ENCODE results near the gene SVEP1.

Gene SVEP1

DNA sequence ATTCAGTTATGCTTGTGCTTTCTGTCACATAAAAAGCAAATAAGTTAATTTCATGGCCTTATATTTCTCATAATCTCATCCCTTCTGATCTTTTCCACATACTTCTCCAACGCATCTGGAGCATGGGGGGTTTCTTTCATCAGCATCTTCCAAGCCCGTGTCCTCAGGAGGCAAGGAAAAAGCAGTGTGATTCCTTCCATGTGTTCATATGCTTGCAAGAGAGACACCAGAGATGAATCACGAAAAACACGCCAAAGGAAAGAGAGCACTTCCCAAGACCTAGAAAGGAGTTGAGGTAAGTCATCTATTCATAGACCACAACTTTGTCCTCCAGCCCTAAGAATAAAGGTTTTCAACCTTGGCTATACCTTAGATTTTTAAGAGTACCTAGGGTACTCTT, 26.0 kb upstream of the SVEP1 start:
- Histone ChIP-seq H3K9me3 (ENCODE audit: control insufficient read depth, low read length) (no peaks in the 10 kb centered on the region), H3K27me3 (replicated peaks; ENCODE audit: control insufficient read depth, insufficient read depth, low read length, poor library complexity, severe bottlenecking) (no peaks in the 10 kb centered on the region), H3K4me3 (ENCODE audit: insufficient read depth, low read depth, low read length, poor library complexity, severe bottlenecking) (no peak overlapping the region), H3K4me1 (ENCODE audit: control insufficient read depth, insufficient read depth, low read length, poor library complexity, severe bottlenecking) (no peaks in the 10 kb centered on the region), H3K27ac (ENCODE audit: insufficient read depth, low read length, poor library complexity, severe bottlenecking) (no peak overlapping the region), H3K36me3 (ENCODE audit: control insufficient read depth, insufficient read depth, low read length) (no peaks in the 10 kb centered on the region)
- no peak for DNase-seq

DNA sequence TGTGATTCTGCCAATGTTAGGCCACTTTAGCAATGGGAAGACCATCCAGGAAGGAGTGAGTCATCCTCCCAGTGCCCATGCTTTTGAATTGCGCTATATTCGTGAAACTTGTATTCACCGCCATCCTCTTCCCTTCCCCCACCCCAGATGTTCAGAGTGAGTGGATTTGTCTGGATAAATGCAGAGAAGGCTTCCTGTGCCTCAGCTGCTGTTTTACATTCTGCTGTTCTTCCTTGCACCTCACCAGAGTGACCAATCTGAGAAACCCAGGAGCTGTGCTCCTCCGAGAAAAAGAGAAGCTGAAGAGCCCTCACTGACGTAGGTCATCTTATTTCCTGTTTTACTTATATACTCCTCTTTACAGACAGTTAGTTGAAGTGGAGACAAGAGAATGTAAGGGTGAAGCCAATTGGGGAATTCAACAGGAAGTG, 24.6 kb upstream of the SVEP1 start:
- Histone ChIP-seq H3K27ac (ENCODE audit: insufficient read depth, low read length, poor library complexity, severe bottlenecking) (no peak overlapping the region), H3K36me3 (ENCODE audit: control insufficient read depth, insufficient read depth, low read length) (no peaks in the 10 kb centered on the region), H3K27me3 (replicated peaks; ENCODE audit: control insufficient read depth, insufficient read depth, low read length, poor library complexity, severe bottlenecking) (no peaks in the 10 kb centered on the region), H3K4me1 (ENCODE audit: control insufficient read depth, insufficient read depth, low read length, poor library complexity, severe bottlenecking) (no peaks in the 10 kb centered on the region), H3K9me3 (ENCODE audit: control insufficient read depth, low read length) (no peaks in the 10 kb centered on the region), H3K4me3 (ENCODE audit: insufficient read depth, low read depth, low read length, poor library complexity, severe bottlenecking) (no peak overlapping the region)
- no peak for DNase-seq

GRCh38 chr9:110602281-110602680, 22.7 kb upstream of the SVEP1 start:
- Histone ChIP-seq H3K36me3 (ENCODE audit: control insufficient read depth, insufficient read depth, low read length) (no peaks in the 10 kb centered on the region), H3K27me3 (replicated peaks; ENCODE audit: control insufficient read depth, insufficient read depth, low read length, poor library complexity, severe bottlenecking) (no peaks in the 10 kb centered on the region), H3K27ac (ENCODE audit: insufficient read depth, low read length, poor library complexity, severe bottlenecking) (no peak overlapping the region), H3K4me3 (ENCODE audit: insufficient read depth, low read depth, low read length, poor library complexity, severe bottlenecking) (no peak overlapping the region), H3K4me1 (ENCODE audit: control insufficient read depth, insufficient read depth, low read length, poor library complexity, severe bottlenecking) (no peaks in the 10 kb centered on the region), H3K9me3 (ENCODE audit: control insufficient read depth, low read length) (no peaks in the 10 kb centered on the region)
- DNase-seq = no peak

DNA sequence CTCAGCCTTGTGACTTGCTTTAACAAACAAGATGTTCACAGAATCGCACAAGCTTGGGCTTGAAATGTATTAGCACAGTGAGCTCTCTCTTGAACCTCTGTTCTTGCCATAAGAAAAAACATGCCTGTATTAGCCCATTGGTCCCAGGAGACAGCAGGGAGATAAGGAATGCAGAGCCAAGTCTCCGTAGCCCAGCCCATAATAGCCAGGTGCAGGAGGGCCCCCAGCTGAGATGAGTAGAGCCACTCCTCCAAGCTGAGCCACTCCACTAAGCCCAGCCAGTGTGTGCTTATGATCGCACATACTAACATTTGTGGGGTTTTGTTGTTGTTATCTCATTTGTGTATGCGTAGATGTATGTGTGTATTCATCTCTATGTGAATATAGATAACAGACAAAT, 21.6 kb upstream of the SVEP1 start:
- no peaks in the 10 kb centered on the region for H3K27me3 ChIP-seq (replicated peaks; ENCODE audit: control insufficient read depth, insufficient read depth, low read length, poor library complexity, severe bottlenecking)
- no peaks in the 10 kb centered on the region for H3K9me3 ChIP-seq (ENCODE audit: control insufficient read depth, low read length)
- DNase-seq = no peak
- no peaks in the 10 kb centered on the region for H3K4me1 ChIP-seq (ENCODE audit: control insufficient read depth, insufficient read depth, low read length, poor library complexity, severe bottlenecking)
- no peaks in the 10 kb centered on the region for H3K36me3 ChIP-seq (ENCODE audit: control insufficient read depth, insufficient read depth, low read length)
- H3K27ac ChIP-seq (ENCODE audit: insufficient read depth, low read length, poor library complexity, severe bottlenecking) = no peak overlapping the region
- H3K4me3 ChIP-seq (ENCODE audit: insufficient read depth, low read depth, low read length, poor library complexity, severe bottlenecking) = no peak overlapping the region

GRCh38 chr9:110599468-110599867, 19.9 kb upstream of the SVEP1 start:
- DNase-seq = no peak
- Histone ChIP-seq H3K9me3 (ENCODE audit: control insufficient read depth, low read length) (no peaks in the 10 kb centered on the region), H3K4me1 (ENCODE audit: control insufficient read depth, insufficient read depth, low read length, poor library complexity, severe bottlenecking) (no peaks in the 10 kb centered on the region), H3K27ac (ENCODE audit: insufficient read depth, low read length, poor library complexity, severe bottlenecking) (no peak overlapping the region), H3K27me3 (replicated peaks; ENCODE audit: control insufficient read depth, insufficient read depth, low read length, poor library complexity, severe bottlenecking) (no peaks in the 10 kb centered on the region), H3K4me3 (ENCODE audit: insufficient read depth, low read depth, low read length, poor library complexity, severe bottlenecking) (no peak overlapping the region), H3K36me3 (ENCODE audit: control insufficient read depth, insufficient read depth, low read length) (no peaks in the 10 kb centered on the region)

GRCh38 chr9:110592044-110592830, 12.7 kb upstream of the SVEP1 start:
- no peak overlapping the region for H3K27ac ChIP-seq (ENCODE audit: insufficient read depth, low read length, poor library complexity, severe bottlenecking)
- no peaks in the 10 kb centered on the region for H3K9me3 ChIP-seq (ENCODE audit: control insufficient read depth, low read length)
- no peaks in the 10 kb centered on the region for H3K36me3 ChIP-seq (ENCODE audit: control insufficient read depth, insufficient read depth, low read length)
- H3K27me3 ChIP-seq (replicated peaks; ENCODE audit: control insufficient read depth, insufficient read depth, low read length, poor library complexity, severe bottlenecking) = no peaks in the 10 kb centered on the region
- DNase-seq = no peak
- no peak overlapping the region for H3K4me3 ChIP-seq (ENCODE audit: insufficient read depth, low read depth, low read length, poor library complexity, severe bottlenecking)
- H3K4me1 ChIP-seq (ENCODE audit: control insufficient read depth, insufficient read depth, low read length, poor library complexity, severe bottlenecking) = no peaks in the 10 kb centered on the region

GRCh38 chr9:110591526-110591925, 12.0 kb upstream of the SVEP1 start:
- H3K27me3 ChIP-seq (replicated peaks; ENCODE audit: control insufficient read depth, insufficient read depth, low read length, poor library complexity, severe bottlenecking) = no peaks in the 10 kb centered on the region
- no peaks in the 10 kb centered on the region for H3K4me1 ChIP-seq (ENCODE audit: control insufficient read depth, insufficient read depth, low read length, poor library complexity, severe bottlenecking)
- no peak overlapping the region for H3K4me3 ChIP-seq (ENCODE audit: insufficient read depth, low read depth, low read length, poor library complexity, severe bottlenecking)
- no peak overlapping the region for H3K27ac ChIP-seq (ENCODE audit: insufficient read depth, low read length, poor library complexity, severe bottlenecking)
- no peaks in the 10 kb centered on the region for H3K9me3 ChIP-seq (ENCODE audit: control insufficient read depth, low read length)
- no peaks in the 10 kb centered on the region for H3K36me3 ChIP-seq (ENCODE audit: control insufficient read depth, insufficient read depth, low read length)
- no peak for DNase-seq

- DNase-seq = no peak
- H3K27ac ChIP-seq (ENCODE audit: insufficient read depth, low read length, poor library complexity, severe bottlenecking) = no peak overlapping the region
- H3K36me3 ChIP-seq (ENCODE audit: control insufficient read depth, insufficient read depth, low read length) = no peaks in the 10 kb centered on the region
- no peaks in the 10 kb centered on the region for H3K9me3 ChIP-seq (ENCODE audit: control insufficient read depth, low read length)
- H3K4me3 ChIP-seq (ENCODE audit: insufficient read depth, low read depth, low read length, poor library complexity, severe bottlenecking) = no peak overlapping the region
- H3K4me1 ChIP-seq (ENCODE audit: control insufficient read depth, insufficient read depth, low read length, poor library complexity, severe bottlenecking) = no peaks in the 10 kb centered on the region
- no peaks in the 10 kb centered on the region for H3K27me3 ChIP-seq (replicated peaks; ENCODE audit: control insufficient read depth, insufficient read depth, low read length, poor library complexity, severe bottlenecking)
Observed at GRCh38 chr9:110590816-110591215, 11.3 kb upstream of the SVEP1 start.

DNA sequence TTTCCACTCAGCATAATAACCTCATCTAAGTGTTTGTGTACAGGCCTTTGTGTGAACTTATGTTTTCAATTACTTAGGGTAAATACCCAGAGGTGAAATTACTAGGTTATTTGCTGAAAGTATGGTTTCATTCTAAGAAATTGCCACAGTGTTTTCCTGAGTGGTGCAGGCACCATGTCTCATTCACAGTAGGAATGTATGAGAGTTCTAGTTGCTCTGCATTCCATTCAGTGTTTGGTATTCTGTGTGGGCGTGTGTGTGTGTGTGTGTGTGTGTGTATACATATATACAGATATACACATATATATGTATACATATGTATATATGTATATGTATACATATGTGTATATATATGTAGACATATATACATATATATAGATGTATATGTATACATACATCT, 8.8 kb upstream of the SVEP1 start:
- H3K27me3 ChIP-seq (replicated peaks; ENCODE audit: control insufficient read depth, insufficient read depth, low read length, poor library complexity, severe bottlenecking) = no peaks in the 10 kb centered on the region
- no peak overlapping the region for H3K27ac ChIP-seq (ENCODE audit: insufficient read depth, low read length, poor library complexity, severe bottlenecking)
- no peaks in the 10 kb centered on the region for H3K9me3 ChIP-seq (ENCODE audit: control insufficient read depth, low read length)
- no peaks in the 10 kb centered on the region for H3K4me1 ChIP-seq (ENCODE audit: control insufficient read depth, insufficient read depth, low read length, poor library complexity, severe bottlenecking)
- no peak overlapping the region for H3K4me3 ChIP-seq (ENCODE audit: insufficient read depth, low read depth, low read length, poor library complexity, severe bottlenecking)
- no peak for DNase-seq
- no peaks in the 10 kb centered on the region for H3K36me3 ChIP-seq (ENCODE audit: control insufficient read depth, insufficient read depth, low read length)

GRCh38 chr9:110583237-110583636, 3.7 kb upstream of the SVEP1 start:
- H3K27me3 ChIP-seq (replicated peaks; ENCODE audit: control insufficient read depth, insufficient read depth, low read length, poor library complexity, severe bottlenecking) = no peaks in the 10 kb centered on the region
- H3K36me3 ChIP-seq (ENCODE audit: control insufficient read depth, insufficient read depth, low read length) = no peaks in the 10 kb centered on the region
- no peaks in the 10 kb centered on the region for H3K4me1 ChIP-seq (ENCODE audit: control insufficient read depth, insufficient read depth, low read length, poor library complexity, severe bottlenecking)
- no peak for DNase-seq
- no peak overlapping the region for H3K27ac ChIP-seq (ENCODE audit: insufficient read depth, low read length, poor library complexity, severe bottlenecking)
- no peaks in the 10 kb centered on the region for H3K9me3 ChIP-seq (ENCODE audit: control insufficient read depth, low read length)
- no peak overlapping the region for H3K4me3 ChIP-seq (ENCODE audit: insufficient read depth, low read depth, low read length, poor library complexity, severe bottlenecking)

Data from effector memory CD4-positive, alpha-beta T cell (primary cell).